Upper lobe of right lung (tissue), 1 donor: ENCODE data around the gene CDKN2B. TPM values are rescaled to one million over a fixed set of nuclear protein-coding genes. Genes with fewer than 3 reads are reported as not detected.

Experiments used
- ATAC-seq: fragments of 200-7000 bp; cut with Tn5 transposase; one replicate; pipeline ENCODE4 v1.9.1; 2020; ENCODE audit warnings: mild to moderate bottlenecking, moderate library complexity
- DNase-seq: peaks from one replicate; pipeline ENCODE4 v3.0.0-alpha.2; 2020
- H3K27ac ChIP-seq: fragments of 200-600 bp; one replicate; pipeline ENCODE4 v1.8.0; 2022
- H3K27me3 ChIP-seq: fragments of 200-600 bp; one replicate; pipeline ENCODE4 v1.8.0; 2022; ENCODE audit warnings: mild to moderate bottlenecking
- H3K36me3 ChIP-seq: fragments of 200-600 bp; one replicate; pipeline ENCODE4 v1.8.0; 2022
- H3K4me1 ChIP-seq: fragments of 200-600 bp; one replicate; pipeline ENCODE4 v1.8.0; 2022
- H3K4me3 ChIP-seq: fragments of 200-600 bp; one replicate; pipeline ENCODE4 v1.8.0; 2022; ENCODE audit warnings: mild to moderate bottlenecking
- H3K9me3 ChIP-seq: fragments of 200-600 bp; one replicate; pipeline ENCODE4 v1.8.0; 2022
- intact Hi-C: fragments of 100-400 bp; cut with DNase I; formaldehyde crosslinking; loops from one replicate; pipeline ENCODE4 v1.11.0; 2022
- total RNA-seq: library from RNA; stranded (reverse); fragmentation: NEBNext Ultra II Directional; extraction: Animal tissue kit (Norgen Biotek cat#: 25700); gene quantifications from one replicate; pipeline ENCODE4 v1.2.1, GENCODE V29; 2021
- TF ChIP-seq, protein P1 (sequence below): fragments of 200-600 bp; IDR thresholded peaks from one replicate; pipeline ENCODE4 v1.8.0; 2022; ENCODE audit warnings: antibody characterized with exemption
- donor health status: DM: no; HTN: yes; CAD: no; lungs with severe emphysema.

The CDKN2B gene
- total RNA-seq, 1 donor from 2014 or later, result 31.3 TPM

DNA sequence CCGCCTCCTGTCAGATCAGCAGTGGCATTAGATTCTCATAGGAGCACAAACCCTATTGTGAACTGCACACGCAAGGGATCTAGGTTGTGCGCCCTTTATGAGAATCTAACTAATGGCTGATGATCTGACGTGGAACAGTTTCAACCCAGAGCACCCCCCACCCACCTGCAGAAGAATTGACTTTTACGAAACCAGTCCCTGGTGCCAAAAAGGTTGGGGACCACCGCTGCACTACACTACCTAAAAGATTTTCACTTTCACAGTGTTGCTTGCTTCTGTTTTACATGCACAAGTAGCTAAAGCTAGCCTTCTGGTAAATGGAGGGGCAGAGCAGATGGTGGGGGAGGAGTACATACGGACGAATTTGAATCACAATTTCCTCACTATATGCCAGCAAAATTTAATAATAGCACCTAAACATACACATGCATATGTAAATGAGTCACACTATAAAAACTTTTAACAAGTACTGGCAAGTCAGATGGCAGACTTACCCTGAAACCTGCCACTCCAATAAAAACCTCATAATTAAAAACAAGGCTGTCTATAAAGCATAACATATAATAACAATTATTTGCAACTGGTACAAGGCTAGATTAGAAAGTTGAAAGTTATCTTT is 24.0 kb upstream of the CDKN2B start:
- H3K4me1 ChIP-seq, result peaks cover 9% of the 10 kb centered on the region
- no peak overlapping the region for H3K4me3 ChIP-seq
- intact Hi-C loops, result no loop called here

GRCh38 chr9:22031655-22032411 is 22.7 kb upstream of the CDKN2B start:
- ATAC-seq (peak; percentile 68), DNase-seq (no peak)
- Histone ChIP-seq H3K4me3 (no peak overlapping the region), H3K27ac (no peak overlapping the region), H3K27me3 (no peaks in the 10 kb centered on the region), H3K4me1 (no peaks in the 10 kb centered on the region), H3K36me3 (no peaks in the 10 kb centered on the region), H3K9me3 (no peaks in the 10 kb centered on the region)
- intact Hi-C loops, result no loop called here
- TF ChIP-seq, protein P1, sequence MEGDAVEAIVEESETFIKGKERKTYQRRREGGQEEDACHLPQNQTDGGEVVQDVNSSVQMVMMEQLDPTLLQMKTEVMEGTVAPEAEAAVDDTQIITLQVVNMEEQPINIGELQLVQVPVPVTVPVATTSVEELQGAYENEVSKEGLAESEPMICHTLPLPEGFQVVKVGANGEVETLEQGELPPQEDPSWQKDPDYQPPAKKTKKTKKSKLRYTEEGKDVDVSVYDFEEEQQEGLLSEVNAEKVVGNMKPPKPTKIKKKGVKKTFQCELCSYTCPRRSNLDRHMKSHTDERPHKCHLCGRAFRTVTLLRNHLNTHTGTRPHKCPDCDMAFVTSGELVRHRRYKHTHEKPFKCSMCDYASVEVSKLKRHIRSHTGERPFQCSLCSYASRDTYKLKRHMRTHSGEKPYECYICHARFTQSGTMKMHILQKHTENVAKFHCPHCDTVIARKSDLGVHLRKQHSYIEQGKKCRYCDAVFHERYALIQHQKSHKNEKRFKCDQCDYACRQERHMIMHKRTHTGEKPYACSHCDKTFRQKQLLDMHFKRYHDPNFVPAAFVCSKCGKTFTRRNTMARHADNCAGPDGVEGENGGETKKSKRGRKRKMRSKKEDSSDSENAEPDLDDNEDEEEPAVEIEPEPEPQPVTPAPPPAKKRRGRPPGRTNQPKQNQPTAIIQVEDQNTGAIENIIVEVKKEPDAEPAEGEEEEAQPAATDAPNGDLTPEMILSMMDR, result no peak

More for the DNA sequence above, 24.0 kb upstream of the CDKN2B start:
- ATAC-seq (no peak), DNase-seq (no peak)
- TF ChIP-seq, protein P1, result no peak
- Histone ChIP-seq H3K27me3 (no peaks in the 10 kb centered on the region), H3K36me3 (no peaks in the 10 kb centered on the region), H3K9me3 (no peaks in the 10 kb centered on the region), H3K27ac (no peak overlapping the region)

DNA sequence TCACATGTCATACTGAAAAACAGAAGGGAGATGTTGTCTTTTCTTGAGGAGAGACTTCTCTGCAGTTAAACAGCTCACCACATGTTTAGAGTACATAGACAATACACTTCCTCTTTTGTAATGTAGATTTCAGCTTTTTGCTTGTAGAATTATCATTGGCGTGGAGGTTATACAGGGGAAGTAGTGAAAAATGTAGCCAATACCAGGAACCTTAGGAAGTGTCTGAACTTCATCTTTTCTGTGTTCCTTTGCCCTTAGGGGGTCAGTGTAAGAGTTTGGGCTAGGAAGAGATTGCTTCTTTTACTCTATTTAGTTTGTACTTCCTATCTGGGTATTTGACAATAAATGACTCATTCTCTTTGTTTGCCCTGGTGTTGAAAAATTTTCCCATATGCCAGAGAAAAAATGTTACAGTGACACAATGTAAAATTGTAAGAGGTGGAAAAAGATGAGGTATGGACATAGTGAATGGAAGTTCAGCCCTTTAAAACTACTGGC is 21.0 kb upstream of the CDKN2B start:
- no peaks in the 10 kb centered on the region for H3K27me3 ChIP-seq
- no peaks in the 10 kb centered on the region for H3K4me1 ChIP-seq
- no peak for DNase-seq
- ATAC-seq, result peak; percentile 92
- intact Hi-C loops, result no loop called here
- TF ChIP-seq, protein P1, result no peak
- H3K36me3 ChIP-seq, result no peaks in the 10 kb centered on the region
- H3K4me3 ChIP-seq, result no peak overlapping the region
- H3K9me3 ChIP-seq, result no peaks in the 10 kb centered on the region
- H3K27ac ChIP-seq, result no peak overlapping the region

DNA sequence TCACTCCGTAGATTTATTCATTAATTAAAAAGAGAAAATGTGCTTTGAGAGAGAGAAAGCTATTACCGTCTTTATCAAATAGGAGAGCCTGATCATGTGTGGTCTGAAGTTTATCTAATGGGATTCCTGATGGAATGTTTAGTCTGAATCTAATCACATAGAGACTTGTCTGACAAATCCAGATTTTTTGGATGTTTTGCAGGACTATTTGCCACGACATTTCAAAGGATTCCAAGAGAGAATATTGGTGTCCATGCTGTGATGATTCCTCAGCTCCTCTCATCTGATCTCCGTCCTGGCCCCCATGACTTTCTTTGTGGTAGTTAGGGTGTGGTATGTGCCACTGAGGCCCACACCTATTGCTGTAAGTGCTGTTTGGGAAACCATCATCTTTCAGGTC is 20.1 kb upstream of the CDKN2B start:
- no peak for DNase-seq
- intact Hi-C loops, result no loop called here
- TF ChIP-seq, protein P1, result no peak

DNA sequence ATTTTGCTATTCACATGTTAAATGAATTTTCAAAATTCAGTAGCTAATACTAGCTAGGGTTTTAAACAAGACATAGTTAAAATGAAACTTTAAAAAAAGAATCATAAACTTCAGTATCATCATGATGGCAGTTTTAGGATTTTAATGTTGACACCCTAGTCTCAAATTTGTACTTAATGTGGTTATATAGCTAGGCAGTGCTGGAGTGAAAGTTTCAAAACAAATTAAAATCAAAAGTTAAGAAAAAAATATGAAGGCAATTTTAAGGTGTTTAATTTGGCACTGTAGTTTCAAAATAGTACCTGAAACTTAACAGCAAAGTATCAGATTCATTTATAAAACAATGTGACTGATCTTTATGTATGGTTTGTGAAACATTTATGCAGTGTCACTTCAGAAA is 19.3 kb upstream of the CDKN2B start:
- DNase-seq (no peak), ATAC-seq (no peak)
- Histone ChIP-seq H3K4me3 (no peak overlapping the region), H3K4me1 (no peaks in the 10 kb centered on the region), H3K27me3 (no peaks in the 10 kb centered on the region), H3K9me3 (no peaks in the 10 kb centered on the region), H3K27ac (no peak overlapping the region), H3K36me3 (no peaks in the 10 kb centered on the region)
- TF ChIP-seq, protein P1, result no peak
- intact Hi-C loops, result no loop called here

More for the DNA sequence above, 20.1 kb upstream of the CDKN2B start:
- H3K27ac ChIP-seq, result no peak overlapping the region
- no peaks in the 10 kb centered on the region for H3K27me3 ChIP-seq
- H3K4me3 ChIP-seq, result no peak overlapping the region
- H3K36me3 ChIP-seq, result no peaks in the 10 kb centered on the region
- H3K9me3 ChIP-seq, result no peaks in the 10 kb centered on the region
- no peak for ATAC-seq
- H3K4me1 ChIP-seq, result no peaks in the 10 kb centered on the region
